Measurements from ENCODE around the gene STXBP1. TPM values are rescaled to one million over a fixed set of nuclear protein-coding genes. Genes with fewer than 3 reads are reported as not detected.

STXBP1 gene
- total and polyA plus RNA-seq, 9 of the 15 experiments (the other 6 are each of a cell fraction or from before 2014, with no cell fraction given) = 4.6 to 35.1 (median 9.7) TPM

GRCh38 chr9:127693143-127693542 lies 81.1 kb downstream of the STXBP1 start (continued):
- TF ChIP-seq, protein P1, sequence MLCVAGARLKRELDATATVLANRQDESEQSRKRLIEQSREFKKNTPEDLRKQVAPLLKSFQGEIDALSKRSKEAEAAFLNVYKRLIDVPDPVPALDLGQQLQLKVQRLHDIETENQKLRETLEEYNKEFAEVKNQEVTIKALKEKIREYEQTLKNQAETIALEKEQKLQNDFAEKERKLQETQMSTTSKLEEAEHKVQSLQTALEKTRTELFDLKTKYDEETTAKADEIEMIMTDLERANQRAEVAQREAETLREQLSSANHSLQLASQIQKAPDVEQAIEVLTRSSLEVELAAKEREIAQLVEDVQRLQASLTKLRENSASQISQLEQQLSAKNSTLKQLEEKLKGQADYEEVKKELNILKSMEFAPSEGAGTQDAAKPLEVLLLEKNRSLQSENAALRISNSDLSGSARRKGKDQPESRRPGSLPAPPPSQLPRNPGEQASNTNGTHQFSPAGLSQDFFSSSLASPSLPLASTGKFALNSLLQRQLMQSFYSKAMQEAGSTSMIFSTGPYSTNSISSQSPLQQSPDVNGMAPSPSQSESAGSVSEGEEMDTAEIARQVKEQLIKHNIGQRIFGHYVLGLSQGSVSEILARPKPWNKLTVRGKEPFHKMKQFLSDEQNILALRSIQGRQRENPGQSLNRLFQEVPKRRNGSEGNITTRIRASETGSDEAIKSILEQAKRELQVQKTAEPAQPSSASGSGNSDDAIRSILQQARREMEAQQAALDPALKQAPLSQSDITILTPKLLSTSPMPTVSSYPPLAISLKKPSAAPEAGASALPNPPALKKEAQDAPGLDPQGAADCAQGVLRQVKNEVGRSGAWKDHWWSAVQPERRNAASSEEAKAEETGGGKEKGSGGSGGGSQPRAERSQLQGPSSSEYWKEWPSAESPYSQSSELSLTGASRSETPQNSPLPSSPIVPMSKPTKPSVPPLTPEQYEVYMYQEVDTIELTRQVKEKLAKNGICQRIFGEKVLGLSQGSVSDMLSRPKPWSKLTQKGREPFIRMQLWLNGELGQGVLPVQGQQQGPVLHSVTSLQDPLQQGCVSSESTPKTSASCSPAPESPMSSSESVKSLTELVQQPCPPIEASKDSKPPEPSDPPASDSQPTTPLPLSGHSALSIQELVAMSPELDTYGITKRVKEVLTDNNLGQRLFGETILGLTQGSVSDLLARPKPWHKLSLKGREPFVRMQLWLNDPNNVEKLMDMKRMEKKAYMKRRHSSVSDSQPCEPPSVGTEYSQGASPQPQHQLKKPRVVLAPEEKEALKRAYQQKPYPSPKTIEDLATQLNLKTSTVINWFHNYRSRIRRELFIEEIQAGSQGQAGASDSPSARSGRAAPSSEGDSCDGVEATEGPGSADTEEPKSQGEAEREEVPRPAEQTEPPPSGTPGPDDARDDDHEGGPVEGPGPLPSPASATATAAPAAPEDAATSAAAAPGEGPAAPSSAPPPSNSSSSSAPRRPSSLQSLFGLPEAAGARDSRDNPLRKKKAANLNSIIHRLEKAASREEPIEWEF (CRISPR knock-in tag; IDR thresholded peaks at IDR 0.05) = no peak
- TF ChIP-seq KLF13 (tag; IDR thresholded peaks at IDR 0.05; ENCODE audit: borderline replicate concordance, low read depth) (no peak), RB1 (IDR thresholded peaks at IDR 0.05; ENCODE audit: low read depth) (no peak), RBBP5 (IDR thresholded peaks at IDR 0.05; ENCODE audit: borderline replicate concordance, insufficient read depth, low read length, poor library complexity, severe bottlenecking) (no peak), HMBOX1 (IDR thresholded peaks at IDR 0.05) (no peak)

Data from K562 (cell line).